ENCODE data around the gene MKX.

DNA sequence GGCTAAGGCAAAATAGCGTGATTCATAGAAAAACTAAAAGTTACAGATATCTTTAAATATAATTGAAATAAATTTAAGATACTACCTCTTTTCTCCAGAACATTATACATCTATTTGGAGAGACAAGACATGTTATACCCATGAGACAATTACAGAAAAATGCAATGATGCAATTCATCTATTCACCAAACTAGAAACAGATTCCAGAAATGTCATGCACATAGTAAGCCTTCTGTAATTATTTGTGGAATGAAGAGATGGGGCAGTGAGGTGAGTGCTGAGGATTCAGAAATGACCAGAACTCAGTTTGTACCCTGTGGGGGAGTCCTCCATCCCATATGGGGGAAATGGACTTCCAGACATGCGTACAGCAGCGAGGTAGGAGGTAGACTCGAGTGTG is 99.4 kb downstream of the MKX start:
- TF ChIP-seq, protein P1, sequence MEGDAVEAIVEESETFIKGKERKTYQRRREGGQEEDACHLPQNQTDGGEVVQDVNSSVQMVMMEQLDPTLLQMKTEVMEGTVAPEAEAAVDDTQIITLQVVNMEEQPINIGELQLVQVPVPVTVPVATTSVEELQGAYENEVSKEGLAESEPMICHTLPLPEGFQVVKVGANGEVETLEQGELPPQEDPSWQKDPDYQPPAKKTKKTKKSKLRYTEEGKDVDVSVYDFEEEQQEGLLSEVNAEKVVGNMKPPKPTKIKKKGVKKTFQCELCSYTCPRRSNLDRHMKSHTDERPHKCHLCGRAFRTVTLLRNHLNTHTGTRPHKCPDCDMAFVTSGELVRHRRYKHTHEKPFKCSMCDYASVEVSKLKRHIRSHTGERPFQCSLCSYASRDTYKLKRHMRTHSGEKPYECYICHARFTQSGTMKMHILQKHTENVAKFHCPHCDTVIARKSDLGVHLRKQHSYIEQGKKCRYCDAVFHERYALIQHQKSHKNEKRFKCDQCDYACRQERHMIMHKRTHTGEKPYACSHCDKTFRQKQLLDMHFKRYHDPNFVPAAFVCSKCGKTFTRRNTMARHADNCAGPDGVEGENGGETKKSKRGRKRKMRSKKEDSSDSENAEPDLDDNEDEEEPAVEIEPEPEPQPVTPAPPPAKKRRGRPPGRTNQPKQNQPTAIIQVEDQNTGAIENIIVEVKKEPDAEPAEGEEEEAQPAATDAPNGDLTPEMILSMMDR (IDR thresholded peaks at IDR 0.05; ENCODE audit: insufficient read depth, low read depth, low read length), result no peak
- TF ChIP-seq EZH2 (IDR thresholded peaks at IDR 0.05; ENCODE audit: insufficient read depth, low read length), result no peak
